Endothelial cell of umbilical vein (primary cell): ENCODE data around the gene SLC15A2. TPM values are rescaled to one million over a fixed set of nuclear protein-coding genes. Genes with fewer than 3 reads are reported as not detected.

Experiments
- BruUV-seq: library from RNA; stranded (reverse); fragments of 400-500 nt; replicated peaks from 2 replicates; lab custom pipeline; 2021; lab: Mats Ljungman, UMichigan
- CTCF ChIA-PET: fragments of 300-600, 350-600 bp; sonication (Branson Sonifier 250); formaldehyde crosslinking; loops from one replicate; lab custom pipeline; 2021; ENCODE audit warnings: antibody characterized with exemption, inconsistent platforms; lab: Charles Lee
- POLR2A ChIA-PET: fragments of 300-600, 350-600 bp; sonication (Branson Sonifier 250); formaldehyde crosslinking; loops from one replicate; lab custom pipeline; 2021; ENCODE audit warnings: antibody characterized with exemption, inconsistent platforms; lab: Charles Lee
- DNase-seq: peaks from one replicate; pipeline ENCODE4 v3.0.0-alpha.2; 2011; ENCODE audit warnings: low read depth, low spot score
- FAIRE-seq: peaks from 2 replicates; lab custom pipeline; 2011; peaks lifted over from hg19 to GRCh38; lab: Jason Lieb, UNC
- H2AFZ ChIP-seq: 2 replicates; pipeline ENCODE4 v1.6.0; 2012; ENCODE audit warnings: low read depth, low read length, control low read depth, inconsistent platforms
- H3K27ac ChIP-seq: 2 replicates; pipeline ENCODE4 v1.5.1; 2011; ENCODE audit warnings: low read depth, mild to moderate bottlenecking, control low read depth, low read length, moderate library complexity; ENCODE audit not compliant: insufficient read depth
- H3K27me3 ChIP-seq, 2 experiments: 2 replicates each; pipeline versions ENCODE4 v1.6.0 to v1.6.1; 2011; ENCODE audit warnings: low read length in 2 of 2, mixed read lengths in 1 of 2; ENCODE audit not compliant: control insufficient read depth in 2 of 2, insufficient read depth in 2 of 2
- H3K36me3 ChIP-seq, 2 experiments: 2 replicates in 1 of 2; 3 replicates in 1 of 2; pipeline ENCODE4 v1.5.1; 2011; ENCODE audit warnings: low read length in 2 of 2, mild to moderate bottlenecking in 1 of 2, moderate library complexity in 1 of 2; ENCODE audit not compliant: control insufficient read depth in 2 of 2, insufficient read depth in 2 of 2; ENCODE audit errors: extremely low read depth in 1 of 2
- H3K4me1 ChIP-seq: 3 replicates; pipeline ENCODE4 v1.5.1; 2011; ENCODE audit warnings: mild to moderate bottlenecking, low read length; ENCODE audit not compliant: control insufficient read depth, insufficient read depth; ENCODE audit errors: extremely low read depth
- H3K4me2 ChIP-seq: 2 replicates; pipeline ENCODE4 v1.6.1; 2011; ENCODE audit warnings: low read length, control low read depth, mixed read lengths; ENCODE audit not compliant: insufficient read depth
- H3K4me3 ChIP-seq, 3 experiments: fragments of 200-600 bp in 1 of 3; sonication (generic), shearing (Covaris generic) in 1 of 3; replicated peaks in 1 of 3; 2 replicates each; pipeline ENCODE4 v1.5.1; 2011 to 2016; ENCODE audit warnings: control low read depth in 3 of 3, low read length in 3 of 3, mild to moderate bottlenecking in 2 of 3, inconsistent platforms in 1 of 3, low read depth in 1 of 3, moderate library complexity in 1 of 3; ENCODE audit not compliant: insufficient read depth in 1 of 3
- H3K79me2 ChIP-seq: 2 replicates; pipeline ENCODE4 v1.6.0; 2012; ENCODE audit warnings: low read length, inconsistent platforms; ENCODE audit not compliant: control insufficient read depth, insufficient read depth
- H3K9ac ChIP-seq: replicated peaks from 2 replicates; pipeline ENCODE3; 2011; ENCODE audit warnings: low read length, control low read depth; ENCODE audit not compliant: insufficient read depth; ENCODE audit errors: extremely low read depth
- H3K9me1 ChIP-seq: replicated peaks from 3 replicates; pipeline ENCODE4 v1.6.0; 2011; ENCODE audit warnings: mild to moderate bottlenecking, low read length; ENCODE audit not compliant: control insufficient read depth, insufficient read depth; ENCODE audit errors: extremely low read depth
- H3K9me3 ChIP-seq: replicated peaks from 2 replicates; pipeline ENCODE4 v1.5.1; 2012; ENCODE audit warnings: low read length, inconsistent platforms; ENCODE audit not compliant: control insufficient read depth, insufficient read depth
- H4K20me1 ChIP-seq: replicated peaks from 2 replicates; pipeline ENCODE3; 2011; ENCODE audit warnings: mild to moderate bottlenecking, low read length; ENCODE audit not compliant: control insufficient read depth, insufficient read depth; ENCODE audit errors: extremely low read depth
- FOS ChIP-seq: IDR thresholded peaks from 2 replicates; pipeline ENCODE4 v1.6.1; 2011; ENCODE audit warnings: mild to moderate bottlenecking, low read length, moderate library complexity, borderline replicate concordance; ENCODE audit not compliant: insufficient read depth
- GATA2 ChIP-seq: IDR thresholded peaks from 2 replicates; pipeline ENCODE4 v1.7.0; 2011; ENCODE audit warnings: low read depth, mild to moderate bottlenecking, moderate library complexity, mixed read lengths, low read length; ENCODE audit not compliant: insufficient read length, insufficient read depth
- JUN ChIP-seq: IDR thresholded peaks from 2 replicates; pipeline ENCODE4 v1.6.1; 2011; ENCODE audit warnings: borderline replicate concordance, low read depth; ENCODE audit not compliant: insufficient read length, insufficient read depth
- MYC ChIP-seq: IDR thresholded peaks from one replicate; pipeline ENCODE4 v1.6.1; 2011; ENCODE audit warnings: mild to moderate bottlenecking, low read depth, low read length
- POLR2A ChIP-seq: IDR thresholded peaks from 2 replicates; pipeline ENCODE4 v1.6.1; 2012; ENCODE audit warnings: low read depth, mild to moderate bottlenecking, control low read depth, low read length
- POLR2AphosphoS5 ChIP-seq: IDR thresholded peaks from 2 replicates; pipeline ENCODE4 v1.6.1; 2012; ENCODE audit warnings: low read depth, mild to moderate bottlenecking, control low read depth, low read length, moderate library complexity; ENCODE audit not compliant: insufficient read depth
- dilution Hi-C: fragments of 300-500 bp; cut with MboI; formaldehyde crosslinking; loops from one replicate; pipeline ENCODE4 v1.15.0; 2019; ENCODE audit warnings: low sequenced_read_pairs; ENCODE audit not compliant: extremely low pct_ligation_motif_present
- intact Hi-C: fragments of 100-400 bp; cut with micrococcal nuclease; formaldehyde crosslinking; loops from one replicate; pipeline ENCODE4 v1.10.0; 2022
- polyA plus RNA-seq, 4 experiments: library from polyadenylated mRNA; depleted of rRNA in 3 of 4; stranded (reverse) in 3 of 4; unstranded in 1 of 4; fragments of >200 nt; gene quantifications; 2 replicates each; pipeline versions ENCODE4 v1.2.1 to v1.2.3, GENCODE V29; 2011 to 2012; ENCODE audit warnings: missing spikeins in 1 of 4
- total RNA-seq: library from RNA; stranded (reverse); gene quantifications from 2 replicates; pipeline ENCODE4 v1.2.3, GENCODE V29; 2021
- TF ChIP-seq, protein P1 (sequence below): IDR thresholded peaks from 2 replicates; pipeline ENCODE4 v1.6.1; 2011; ENCODE audit not compliant: insufficient read depth, insufficient read length
- TF ChIP-seq, protein P2 (sequence below), 2 donors: IDR thresholded peaks; 1 replicate in 1 of 2; 2 replicates in 1 of 2; pipeline ENCODE4 v1.5.1; 2011; ENCODE audit warnings: low read length in 2 of 2, mild to moderate bottlenecking in 2 of 2, moderate library complexity in 2 of 2, control low read depth in 1 of 2, inconsistent platforms in 1 of 2, low read depth in 1 of 2; ENCODE audit not compliant: insufficient read depth in 1 of 2; ENCODE audit errors: extremely low read depth in 1 of 2

Gene SLC15A2
- total and polyA plus RNA-seq, 2 donors (not counting 3 experiments of a cell fraction or from before 2014, with no cell fraction given), result 0.11 to 0.39 TPM

DNA sequence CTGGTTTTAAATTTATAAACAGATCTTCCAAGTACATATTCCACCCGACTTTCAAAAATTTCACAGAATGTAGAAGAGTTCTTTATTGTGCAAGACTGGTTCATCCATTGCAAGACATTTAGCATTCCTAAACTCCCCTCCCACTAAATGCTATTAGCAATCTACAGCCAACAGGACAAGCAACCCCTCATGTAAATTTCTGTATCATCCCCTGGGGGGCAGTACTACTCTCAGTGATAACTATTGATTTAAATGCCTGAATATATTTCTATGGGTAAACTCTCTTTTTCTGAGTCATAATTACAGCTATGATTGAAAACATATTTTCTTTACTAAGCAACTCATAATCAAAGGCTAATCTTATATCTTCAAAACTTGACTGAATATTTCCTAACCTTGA is 10.7 kb upstream of the SLC15A2 start:
- no peak overlapping the region for H3K4me2 ChIP-seq
- no peak overlapping the region for H3K4me3 ChIP-seq
- H3K4me1 ChIP-seq, result no peaks in the 10 kb centered on the region
- DNase-seq (peak; percentile 44), FAIRE-seq (peak; percentile 65)
- dilution Hi-C loops (no loop called here), intact Hi-C loops (loop anchor here (1.0 to 2.0 kb wide), 3 partner anchors 209 to 417 kb away; no protein-coding TSS in a partner anchor)
- H3K9me1 ChIP-seq, result no peaks in the 10 kb centered on the region
- no peaks in the 10 kb centered on the region for H3K9me3 ChIP-seq
- H3K27me3 ChIP-seq, result no peaks in the 10 kb centered on the region
- no peak overlapping the region for H3K9ac ChIP-seq
- BruUV-seq, result no TSS peak
- no peak overlapping the region for H2AFZ ChIP-seq
- H3K27ac ChIP-seq, result no peak overlapping the region
- ChIA-PET CTCF (interaction anchor here (0.7 to 1.9 kb wide), 11 partner anchors 9 to 375 kb away, joined by 3 to 9 read pairs (median 4); partner anchors contain the start of gene SLC15A2), POLR2A (no interaction called here)
- H3K79me2 ChIP-seq, result no peaks in the 10 kb centered on the region
- H3K36me3 ChIP-seq, result no peaks in the 10 kb centered on the region
- H4K20me1 ChIP-seq, result no peaks in the 10 kb centered on the region
- TF ChIP-seq, protein P1, sequence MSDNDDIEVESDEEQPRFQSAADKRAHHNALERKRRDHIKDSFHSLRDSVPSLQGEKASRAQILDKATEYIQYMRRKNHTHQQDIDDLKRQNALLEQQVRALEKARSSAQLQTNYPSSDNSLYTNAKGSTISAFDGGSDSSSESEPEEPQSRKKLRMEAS, result no peak
- TF ChIP-seq, protein P2, sequence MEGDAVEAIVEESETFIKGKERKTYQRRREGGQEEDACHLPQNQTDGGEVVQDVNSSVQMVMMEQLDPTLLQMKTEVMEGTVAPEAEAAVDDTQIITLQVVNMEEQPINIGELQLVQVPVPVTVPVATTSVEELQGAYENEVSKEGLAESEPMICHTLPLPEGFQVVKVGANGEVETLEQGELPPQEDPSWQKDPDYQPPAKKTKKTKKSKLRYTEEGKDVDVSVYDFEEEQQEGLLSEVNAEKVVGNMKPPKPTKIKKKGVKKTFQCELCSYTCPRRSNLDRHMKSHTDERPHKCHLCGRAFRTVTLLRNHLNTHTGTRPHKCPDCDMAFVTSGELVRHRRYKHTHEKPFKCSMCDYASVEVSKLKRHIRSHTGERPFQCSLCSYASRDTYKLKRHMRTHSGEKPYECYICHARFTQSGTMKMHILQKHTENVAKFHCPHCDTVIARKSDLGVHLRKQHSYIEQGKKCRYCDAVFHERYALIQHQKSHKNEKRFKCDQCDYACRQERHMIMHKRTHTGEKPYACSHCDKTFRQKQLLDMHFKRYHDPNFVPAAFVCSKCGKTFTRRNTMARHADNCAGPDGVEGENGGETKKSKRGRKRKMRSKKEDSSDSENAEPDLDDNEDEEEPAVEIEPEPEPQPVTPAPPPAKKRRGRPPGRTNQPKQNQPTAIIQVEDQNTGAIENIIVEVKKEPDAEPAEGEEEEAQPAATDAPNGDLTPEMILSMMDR (IDR thresholded peaks at IDR 0.05; ENCODE audit: extremely low read depth in 1 of 2, insufficient read depth in 1 of 2, low read depth in 1 of 2, low read length in 2 of 2), result peak; percentile 30 to 44

DNA sequence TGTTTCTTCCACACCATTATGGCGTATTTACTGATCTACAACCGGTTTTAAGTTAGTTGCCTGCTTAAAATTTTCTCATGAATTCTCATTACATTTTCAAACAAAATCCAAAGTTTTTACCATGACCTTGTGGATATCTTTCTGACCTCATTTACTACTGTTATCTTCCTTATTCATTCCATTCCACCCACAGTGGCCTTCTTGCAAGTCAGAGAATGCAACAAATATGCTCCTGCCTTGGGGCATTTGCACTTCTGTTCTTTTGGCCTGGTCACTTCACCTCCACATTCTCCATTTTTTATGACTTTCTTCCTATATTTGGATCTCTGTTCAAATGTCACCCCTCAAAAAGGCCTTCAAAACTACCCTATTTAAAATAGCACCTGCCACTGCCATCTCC is 8.8 kb upstream of the SLC15A2 start:
- H3K9me1 ChIP-seq, result no peaks in the 10 kb centered on the region
- H3K4me1 ChIP-seq, result no peaks in the 10 kb centered on the region
- no TSS peak for BruUV-seq
- H3K36me3 ChIP-seq, result no peaks in the 10 kb centered on the region
- no peaks in the 10 kb centered on the region for H3K79me2 ChIP-seq
- H3K9ac ChIP-seq, result no peak overlapping the region
- no peak for TF ChIP-seq POLR2A
- TF ChIP-seq, protein P1, result no peak
- no peak for TF ChIP-seq JUN
- no peak for TF ChIP-seq GATA2
- no peak for TF ChIP-seq POLR2AphosphoS5
- TF ChIP-seq FOS, result no peak
- no peak for TF ChIP-seq MYC
- intact Hi-C loops, result no loop called here
- H3K27me3 ChIP-seq, result no peaks in the 10 kb centered on the region
- H3K27ac ChIP-seq, result no peak overlapping the region
- no peak for DNase-seq
- no peak overlapping the region for H2AFZ ChIP-seq
- FAIRE-seq, result no peak
- POLR2A ChIA-PET, result no interaction called here
- H3K4me2 ChIP-seq, result no peak overlapping the region
- no peaks in the 10 kb centered on the region for H3K9me3 ChIP-seq
- H4K20me1 ChIP-seq, result no peaks in the 10 kb centered on the region
- dilution Hi-C loops, result no loop called here
- no peak overlapping the region for H3K4me3 ChIP-seq
- CTCF ChIA-PET, result interaction anchor here (1.3 to 1.4 kb wide), 2 partner anchors 8 to 373 kb away, joined by 3 to 5 read pairs; no protein-coding TSS in a partner anchor
